ENCODE measurements around the gene KLHDC7B.
A peak's percentile ranks its signal among the peaks of the same experiment; 100 is the strongest.
"Not testable (repeated sequence)": the region's sequence is repeated elsewhere in the genome, so short reads cannot be mapped to it uniquely, and the experiment has no call there.

The KLHDC7B gene

GRCh38 chr22:50517495-50518260 is 28.0 kb upstream of the KLHDC7B start:
- no peak for DNase-seq

GRCh38 chr22:50518606-50519005 is 27.1 kb upstream of the KLHDC7B start:
- DNase-seq, result no peak

- DNase-seq, result no peak
Observed at GRCh38 chr22:50519151-50519550, 26.5 kb upstream of the KLHDC7B start.

- DNase-seq, result not testable (repeated sequence)
Observed at GRCh38 chr22:50520184-50520583, 25.5 kb upstream of the KLHDC7B start.

GRCh38 chr22:50520826-50521453 is 24.8 kb upstream of the KLHDC7B start:
- DNase-seq, result no peak

- no peak for DNase-seq
Observed at GRCh38 chr22:50521710-50522109, 24.0 kb upstream of the KLHDC7B start.

GRCh38 chr22:50522208-50522805 is 23.4 kb upstream of the KLHDC7B start:
- no peak for DNase-seq

GRCh38 chr22:50522806-50523438 is 22.8 kb upstream of the KLHDC7B start:
- no peak for DNase-seq

- DNase-seq, result no peak
Observed at GRCh38 chr22:50523458-50523805, 22.3 kb upstream of the KLHDC7B start.

GRCh38 chr22:50523806-50524675 is 21.7 kb upstream of the KLHDC7B start:
- no peak for DNase-seq

- DNase-seq, result no peak
Observed at GRCh38 chr22:50524676-50525103, 21.0 kb upstream of the KLHDC7B start.

GRCh38 chr22:50525104-50525857 is 20.4 kb upstream of the KLHDC7B start, which contains the start of gene SCO2:
Gene SCO2, minus strand, starts transcription at chr22:50525598. Its CDS starts 1,187 bp downstream, at chr22:50524411.
- peak; percentile 99 for DNase-seq

GRCh38 chr22:50525858-50526107 is 19.9 kb upstream of the KLHDC7B start:
- DNase-seq, result no peak

GRCh38 chr22:50526108-50526833 is 19.4 kb upstream of the KLHDC7B start:
- DNase-seq, result peak; percentile 89

- no peak for DNase-seq
Observed at GRCh38 chr22:50526834-50527801, 18.6 kb upstream of the KLHDC7B start.

GRCh38 chr22:50527921-50528681 is 17.6 kb upstream of the KLHDC7B start:
- DNase-seq, result no peak

- DNase-seq, result no peak
Observed at GRCh38 chr22:50528682-50529415, 16.9 kb upstream of the KLHDC7B start.

GRCh38 chr22:50529416-50529896 is 16.2 kb upstream of the KLHDC7B start:
- DNase-seq, result peak; percentile 50

Measured in retina (tissue), 1 donor.